GM12873 (cell line): ENCODE data around the gene SIRPG.

Experiments
- CTCF ChIP-seq: IDR thresholded peaks from 2 replicates; pipeline ENCODE4 v1.5.1; 2012; ENCODE audit warnings: low read depth, mild to moderate bottlenecking, moderate library complexity, low read length, control low read depth; ENCODE audit not compliant: insufficient read depth; ENCODE audit errors: missing control alignments

Gene SIRPG

GRCh38 chr20:1657556-1658334 lies at the start of gene SIRPG:
Gene SIRPG (minus strand): TSS chr20:1657779. CDS start chr20:1657714, 65 bp downstream.
- no peak for TF ChIP-seq CTCF

- no peak for TF ChIP-seq CTCF
Observed at GRCh38 chr20:1706079-1706478, 48.5 kb upstream of the SIRPG start.

DNA sequence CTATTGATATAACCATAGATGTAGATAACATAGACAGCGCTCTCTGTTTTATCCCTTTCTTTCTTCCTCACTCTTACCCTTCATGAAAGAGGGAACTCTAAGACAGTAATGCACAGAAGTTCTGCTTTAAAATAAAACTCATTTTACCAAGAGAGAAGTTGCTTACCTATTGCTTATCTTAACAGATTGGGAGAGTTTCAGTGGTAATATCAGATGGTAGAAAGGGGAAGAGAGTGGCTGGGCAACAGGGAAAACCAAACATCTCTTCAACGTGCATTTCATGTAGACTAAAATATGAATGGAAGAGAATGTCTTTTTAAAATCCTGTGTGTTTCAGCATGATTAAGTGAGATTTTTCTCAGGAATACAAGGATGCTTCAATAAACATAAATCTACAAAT lies 45.3 kb upstream of the SIRPG start:
- no peak for TF ChIP-seq CTCF

DNA sequence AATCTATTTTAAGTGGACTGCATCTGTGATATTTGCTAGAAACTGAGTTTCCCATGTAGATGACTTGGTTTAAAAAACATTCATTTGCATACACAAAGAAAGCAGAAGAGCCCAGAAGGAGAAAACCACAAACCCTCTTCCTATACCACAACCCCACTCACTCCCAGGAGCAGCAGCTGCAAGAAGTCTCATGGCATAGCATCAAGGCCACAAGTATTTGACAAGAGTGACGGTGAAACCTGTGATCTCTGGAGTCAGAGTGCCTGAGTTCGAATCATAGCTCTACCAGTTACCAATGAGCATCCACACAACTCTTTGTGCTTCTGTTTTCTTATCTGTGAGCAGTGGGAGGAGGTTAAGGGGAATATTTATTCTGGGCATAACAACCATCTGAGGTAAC lies 44.7 kb upstream of the SIRPG start:
- TF ChIP-seq CTCF, result no peak

DNA sequence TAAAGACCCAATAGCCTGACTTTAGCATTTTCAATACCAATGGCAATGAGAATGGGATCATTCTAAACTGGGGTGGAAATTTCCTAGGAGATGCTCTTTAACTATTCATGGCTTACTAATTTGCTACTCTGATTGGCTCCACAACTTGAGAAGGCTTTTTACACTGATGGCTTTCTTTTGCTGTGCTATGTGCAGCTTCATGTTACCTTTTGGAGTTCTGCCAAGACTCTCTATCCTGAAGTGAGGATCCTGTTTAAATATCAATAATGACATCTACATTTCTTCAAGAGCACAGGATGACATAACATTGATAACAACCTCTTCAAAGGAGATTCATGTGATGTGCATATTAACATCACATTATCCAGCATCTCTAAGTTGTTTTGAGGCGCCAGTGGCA lies 43.4 kb upstream of the SIRPG start:
- no peak for TF ChIP-seq CTCF

DNA sequence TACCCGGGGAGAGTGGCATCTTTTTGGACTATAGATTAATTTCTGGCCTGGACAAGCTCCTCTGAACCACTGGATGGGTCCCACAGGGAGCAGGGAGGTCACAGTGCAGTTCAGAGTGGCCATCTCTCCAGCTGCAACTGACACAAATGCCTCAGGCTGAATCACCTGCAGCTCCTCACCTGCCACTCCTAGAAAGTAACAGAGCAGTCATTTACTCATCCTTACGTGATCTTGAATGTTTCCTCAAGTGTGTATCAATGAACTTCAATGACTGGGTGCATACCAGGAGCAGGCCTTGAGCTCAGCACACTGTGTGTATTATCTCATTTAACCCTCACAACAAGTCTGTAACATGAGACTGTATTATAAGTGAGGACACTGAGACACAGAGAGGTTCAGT lies 40.0 kb upstream of the SIRPG start:
- no peak for TF ChIP-seq CTCF

DNA sequence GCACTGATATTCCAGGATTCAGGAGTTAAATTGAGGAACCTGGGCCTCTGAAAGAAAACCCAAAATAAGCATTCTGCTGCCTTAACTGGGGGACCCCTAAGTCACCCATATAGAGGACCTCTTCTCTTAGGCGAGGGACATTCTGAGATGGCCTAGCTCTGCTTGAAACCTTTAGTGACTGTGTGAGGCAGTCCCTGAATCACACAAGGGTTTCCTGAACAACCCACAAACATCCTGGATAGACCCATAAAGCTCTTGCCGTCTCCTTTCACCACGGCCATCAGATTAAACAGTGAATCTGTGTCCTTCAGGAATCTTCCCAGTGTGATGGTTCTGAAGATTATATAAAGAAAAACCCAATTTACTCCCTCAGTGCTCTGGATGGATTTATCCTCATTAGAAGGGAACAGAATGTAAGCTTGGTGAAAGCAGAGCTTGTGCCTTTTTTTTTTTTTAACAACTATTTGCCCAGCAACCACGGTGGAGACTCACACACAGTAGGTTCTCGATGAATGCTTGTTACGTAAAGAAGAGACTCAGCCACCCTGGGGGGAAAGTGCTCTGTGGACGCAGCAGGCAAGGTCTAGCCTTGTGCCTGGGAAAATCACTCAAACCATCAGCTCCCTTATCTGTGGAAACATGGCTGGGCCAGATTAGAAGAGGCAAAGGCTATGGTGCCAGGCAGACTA lies 39.1 kb upstream of the SIRPG start:
- no peak for TF ChIP-seq CTCF
